Neural cell (in vitro differentiated cells): ENCODE data around the gene GAS7.

Experiments used
- EP300 ChIP-seq: fragments of 450-650 bp; conservative IDR thresholded peaks from 2 replicates; pipeline ENCODE4 v1.6.1; 2014; ENCODE audit warnings: antibody characterized with exemption, mild to moderate bottlenecking, moderate library complexity; ENCODE audit not compliant: poor library complexity, severe bottlenecking
- EZH2 ChIP-seq: fragments of 200-600, 300-800 bp; shearing (Covaris generic), sonication (generic); IDR thresholded peaks from 2 replicates; pipeline ENCODE4 v1.6.1; 2014; ENCODE audit warnings: antibody characterized with exemption, low read length, borderline replicate concordance, mild to moderate bottlenecking; ENCODE audit not compliant: insufficient read depth, poor library complexity, severe bottlenecking
- MXI1 ChIP-seq: fragments of 450-650 bp; conservative IDR thresholded peaks from 2 replicates; pipeline ENCODE4 v1.6.1; 2014; ENCODE audit warnings: antibody characterized with exemption, mild to moderate bottlenecking; ENCODE audit not compliant: poor library complexity, severe bottlenecking
- POLR2AphosphoS5 ChIP-seq: IDR thresholded peaks from 2 replicates; pipeline ENCODE4 v1.6.1; 2012
- RAD21 ChIP-seq: fragments of 450-650 bp; conservative IDR thresholded peaks from 2 replicates; pipeline ENCODE4 v1.6.1; 2014; ENCODE audit warnings: antibody characterized with exemption, mild to moderate bottlenecking, moderate library complexity
- SMC3 ChIP-seq: fragments of 450-650 bp; conservative IDR thresholded peaks from 2 replicates; pipeline ENCODE4 v1.6.1; 2014; ENCODE audit warnings: antibody characterized with exemption, mild to moderate bottlenecking, moderate library complexity; ENCODE audit not compliant: poor library complexity
- TAF1 ChIP-seq: IDR thresholded peaks from 2 replicates; pipeline ENCODE4 v1.6.1; 2012; ENCODE audit warnings: low read depth
- TF ChIP-seq, protein P1 (sequence below): fragments of 450-650 bp; IDR thresholded peaks from 2 replicates; pipeline ENCODE4 v1.5.1; 2014; ENCODE audit warnings: antibody characterized with exemption, mild to moderate bottlenecking, moderate library complexity; ENCODE audit not compliant: poor library complexity, severe bottlenecking
- TF ChIP-seq, protein P2 (sequence below): IDR thresholded peaks from 2 replicates; pipeline ENCODE4 v1.6.1; 2012; ENCODE audit warnings: borderline replicate concordance

DNA sequence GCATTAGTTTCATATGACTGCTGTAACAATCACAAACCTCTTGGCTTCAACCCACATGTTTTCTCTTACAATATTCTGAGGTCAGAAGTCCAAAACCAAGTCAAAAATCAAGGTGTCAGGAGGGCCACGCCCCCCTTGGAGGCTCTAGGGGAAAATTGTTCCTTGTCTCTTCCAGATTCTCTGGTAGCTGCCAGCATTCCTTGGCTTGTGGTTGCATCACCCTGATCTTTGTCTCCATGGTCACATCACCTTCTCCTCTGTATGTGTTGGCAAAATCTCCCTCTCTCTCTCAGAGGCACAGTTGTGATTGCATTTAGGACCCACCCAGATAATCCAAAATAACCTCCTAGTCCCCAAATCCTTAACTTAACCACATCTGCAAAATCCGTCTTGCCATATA, 105.8 kb downstream of the GAS7 start:
- TF ChIP-seq, protein P1, sequence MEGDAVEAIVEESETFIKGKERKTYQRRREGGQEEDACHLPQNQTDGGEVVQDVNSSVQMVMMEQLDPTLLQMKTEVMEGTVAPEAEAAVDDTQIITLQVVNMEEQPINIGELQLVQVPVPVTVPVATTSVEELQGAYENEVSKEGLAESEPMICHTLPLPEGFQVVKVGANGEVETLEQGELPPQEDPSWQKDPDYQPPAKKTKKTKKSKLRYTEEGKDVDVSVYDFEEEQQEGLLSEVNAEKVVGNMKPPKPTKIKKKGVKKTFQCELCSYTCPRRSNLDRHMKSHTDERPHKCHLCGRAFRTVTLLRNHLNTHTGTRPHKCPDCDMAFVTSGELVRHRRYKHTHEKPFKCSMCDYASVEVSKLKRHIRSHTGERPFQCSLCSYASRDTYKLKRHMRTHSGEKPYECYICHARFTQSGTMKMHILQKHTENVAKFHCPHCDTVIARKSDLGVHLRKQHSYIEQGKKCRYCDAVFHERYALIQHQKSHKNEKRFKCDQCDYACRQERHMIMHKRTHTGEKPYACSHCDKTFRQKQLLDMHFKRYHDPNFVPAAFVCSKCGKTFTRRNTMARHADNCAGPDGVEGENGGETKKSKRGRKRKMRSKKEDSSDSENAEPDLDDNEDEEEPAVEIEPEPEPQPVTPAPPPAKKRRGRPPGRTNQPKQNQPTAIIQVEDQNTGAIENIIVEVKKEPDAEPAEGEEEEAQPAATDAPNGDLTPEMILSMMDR, result no peak
- TF ChIP-seq, protein P2, sequence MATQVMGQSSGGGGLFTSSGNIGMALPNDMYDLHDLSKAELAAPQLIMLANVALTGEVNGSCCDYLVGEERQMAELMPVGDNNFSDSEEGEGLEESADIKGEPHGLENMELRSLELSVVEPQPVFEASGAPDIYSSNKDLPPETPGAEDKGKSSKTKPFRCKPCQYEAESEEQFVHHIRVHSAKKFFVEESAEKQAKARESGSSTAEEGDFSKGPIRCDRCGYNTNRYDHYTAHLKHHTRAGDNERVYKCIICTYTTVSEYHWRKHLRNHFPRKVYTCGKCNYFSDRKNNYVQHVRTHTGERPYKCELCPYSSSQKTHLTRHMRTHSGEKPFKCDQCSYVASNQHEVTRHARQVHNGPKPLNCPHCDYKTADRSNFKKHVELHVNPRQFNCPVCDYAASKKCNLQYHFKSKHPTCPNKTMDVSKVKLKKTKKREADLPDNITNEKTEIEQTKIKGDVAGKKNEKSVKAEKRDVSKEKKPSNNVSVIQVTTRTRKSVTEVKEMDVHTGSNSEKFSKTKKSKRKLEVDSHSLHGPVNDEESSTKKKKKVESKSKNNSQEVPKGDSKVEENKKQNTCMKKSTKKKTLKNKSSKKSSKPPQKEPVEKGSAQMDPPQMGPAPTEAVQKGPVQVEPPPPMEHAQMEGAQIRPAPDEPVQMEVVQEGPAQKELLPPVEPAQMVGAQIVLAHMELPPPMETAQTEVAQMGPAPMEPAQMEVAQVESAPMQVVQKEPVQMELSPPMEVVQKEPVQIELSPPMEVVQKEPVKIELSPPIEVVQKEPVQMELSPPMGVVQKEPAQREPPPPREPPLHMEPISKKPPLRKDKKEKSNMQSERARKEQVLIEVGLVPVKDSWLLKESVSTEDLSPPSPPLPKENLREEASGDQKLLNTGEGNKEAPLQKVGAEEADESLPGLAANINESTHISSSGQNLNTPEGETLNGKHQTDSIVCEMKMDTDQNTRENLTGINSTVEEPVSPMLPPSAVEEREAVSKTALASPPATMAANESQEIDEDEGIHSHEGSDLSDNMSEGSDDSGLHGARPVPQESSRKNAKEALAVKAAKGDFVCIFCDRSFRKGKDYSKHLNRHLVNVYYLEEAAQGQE, result no peak
- TF ChIP-seq POLR2AphosphoS5 (no peak), TAF1 (no peak), MXI1 (no peak), RAD21 (no peak), EZH2 (no peak), EP300 (no peak), SMC3 (no peak)
